H1 (cell line): ENCODE data around the gene APOM.

Source experiments
- BRCA1 ChIP-seq: IDR thresholded peaks from 2 replicates; pipeline ENCODE4 v1.6.1; 2012; ENCODE audit warnings: low read depth, low read length, improper control_type of control experiment
- POLR2A ChIP-seq, 2 experiments: IDR thresholded peaks; 1 replicate in 1 of 2; 2 replicates in 1 of 2; pipeline ENCODE4 v1.6.1; 2011; ENCODE audit warnings: low read depth in 2 of 2, low read length in 2 of 2, mild to moderate bottlenecking in 2 of 2; ENCODE audit errors: control extremely low read depth in 1 of 2
- YY1 ChIP-seq: IDR thresholded peaks from 2 replicates; pipeline ENCODE4 v1.6.1; 2011; ENCODE audit warnings: low read depth, mild to moderate bottlenecking, low read length

- no peak for TF ChIP-seq BRCA1
- TF ChIP-seq YY1, result no peak
- no peak; a peak in 1 of 3 replicates for TF ChIP-seq POLR2A (IDR thresholded peaks at IDR 0.05; ENCODE audit: control extremely low read depth in 1 of 2, low read depth in 2 of 2, low read length in 2 of 2)
Observed at GRCh38 chr6:31621991-31622390, 33.7 kb upstream of the APOM start.
